ENCODE results near the gene RIMS3.

RIMS3 gene

DNA sequence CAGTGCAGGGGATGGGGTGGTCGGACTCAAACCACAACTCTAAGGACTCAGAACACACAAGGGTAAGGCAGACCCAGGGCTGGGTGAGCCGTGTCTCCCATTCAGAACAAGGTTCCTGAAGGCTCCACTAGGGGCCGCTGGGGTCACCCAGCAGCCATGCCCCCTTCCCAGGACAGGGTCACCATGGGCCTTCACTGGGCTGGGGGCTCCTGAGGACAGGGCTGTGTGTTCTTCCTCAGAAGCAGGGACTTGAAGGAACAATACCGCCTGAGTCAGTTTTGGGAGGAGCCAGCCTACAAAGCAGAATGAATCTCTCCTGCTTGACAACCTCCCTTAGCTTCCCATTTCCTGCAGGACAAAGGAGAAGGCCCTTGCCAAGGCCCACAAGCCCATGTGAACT lies 15.4 kb downstream of the RIMS3 start:
- TF ChIP-seq, protein P1, sequence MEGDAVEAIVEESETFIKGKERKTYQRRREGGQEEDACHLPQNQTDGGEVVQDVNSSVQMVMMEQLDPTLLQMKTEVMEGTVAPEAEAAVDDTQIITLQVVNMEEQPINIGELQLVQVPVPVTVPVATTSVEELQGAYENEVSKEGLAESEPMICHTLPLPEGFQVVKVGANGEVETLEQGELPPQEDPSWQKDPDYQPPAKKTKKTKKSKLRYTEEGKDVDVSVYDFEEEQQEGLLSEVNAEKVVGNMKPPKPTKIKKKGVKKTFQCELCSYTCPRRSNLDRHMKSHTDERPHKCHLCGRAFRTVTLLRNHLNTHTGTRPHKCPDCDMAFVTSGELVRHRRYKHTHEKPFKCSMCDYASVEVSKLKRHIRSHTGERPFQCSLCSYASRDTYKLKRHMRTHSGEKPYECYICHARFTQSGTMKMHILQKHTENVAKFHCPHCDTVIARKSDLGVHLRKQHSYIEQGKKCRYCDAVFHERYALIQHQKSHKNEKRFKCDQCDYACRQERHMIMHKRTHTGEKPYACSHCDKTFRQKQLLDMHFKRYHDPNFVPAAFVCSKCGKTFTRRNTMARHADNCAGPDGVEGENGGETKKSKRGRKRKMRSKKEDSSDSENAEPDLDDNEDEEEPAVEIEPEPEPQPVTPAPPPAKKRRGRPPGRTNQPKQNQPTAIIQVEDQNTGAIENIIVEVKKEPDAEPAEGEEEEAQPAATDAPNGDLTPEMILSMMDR (IDR thresholded peaks at IDR 0.05; ENCODE audit: poor library complexity, severe bottlenecking): peak; percentile 16
- Histone ChIP-seq H3K9me3 (ENCODE audit: severe bottlenecking) (no peaks in the 10 kb centered on the region), H3K27ac (ENCODE audit: poor library complexity, severe bottlenecking) (no peak overlapping the region), H3K27me3 (ENCODE audit: insufficient read depth, poor library complexity, severe bottlenecking) (no peaks in the 10 kb centered on the region), H3K4me3 (ENCODE audit: severe bottlenecking) (no peak overlapping the region), H3K4me1 (ENCODE audit: insufficient read depth, poor library complexity, severe bottlenecking) (no peaks in the 10 kb centered on the region), H3K36me3 (ENCODE audit: low read depth) (no peaks in the 10 kb centered on the region)
- ATAC-seq (ENCODE audit: low read depth) (peak; percentile 22; the same call in 1 of the 3 replicates), DNase-seq (ENCODE audit: low spot score) (no peak)

DNA sequence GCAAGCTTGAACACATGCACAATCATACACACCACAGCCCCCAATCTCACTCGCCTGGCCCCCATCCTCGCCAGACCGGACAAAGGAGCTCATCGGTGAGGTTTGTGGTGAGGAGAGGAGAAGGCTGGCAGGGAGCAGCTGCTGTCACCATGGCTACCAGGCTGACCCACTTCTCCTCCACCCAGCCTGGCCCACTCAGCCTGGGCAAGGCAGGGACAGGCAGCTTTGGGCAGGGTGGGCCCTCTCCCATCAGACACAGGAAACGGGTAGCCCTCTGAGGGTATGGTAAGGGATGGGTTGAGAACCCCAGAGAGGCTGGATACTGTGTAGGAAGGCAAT lies 15.9 kb downstream of the RIMS3 start:
- Histone ChIP-seq H3K27ac (ENCODE audit: poor library complexity, severe bottlenecking) (no peak overlapping the region), H3K4me3 (ENCODE audit: severe bottlenecking) (no peak overlapping the region), H3K36me3 (ENCODE audit: low read depth) (no peaks in the 10 kb centered on the region), H3K9me3 (ENCODE audit: severe bottlenecking) (no peaks in the 10 kb centered on the region), H3K4me1 (ENCODE audit: insufficient read depth, poor library complexity, severe bottlenecking) (no peaks in the 10 kb centered on the region), H3K27me3 (ENCODE audit: insufficient read depth, poor library complexity, severe bottlenecking) (no peaks in the 10 kb centered on the region)
- DNase-seq (ENCODE audit: low spot score) (no peak), ATAC-seq (ENCODE audit: low read depth) (no peak)
- TF ChIP-seq, protein P1 (IDR thresholded peaks at IDR 0.05; ENCODE audit: poor library complexity, severe bottlenecking): no peak

DNA sequence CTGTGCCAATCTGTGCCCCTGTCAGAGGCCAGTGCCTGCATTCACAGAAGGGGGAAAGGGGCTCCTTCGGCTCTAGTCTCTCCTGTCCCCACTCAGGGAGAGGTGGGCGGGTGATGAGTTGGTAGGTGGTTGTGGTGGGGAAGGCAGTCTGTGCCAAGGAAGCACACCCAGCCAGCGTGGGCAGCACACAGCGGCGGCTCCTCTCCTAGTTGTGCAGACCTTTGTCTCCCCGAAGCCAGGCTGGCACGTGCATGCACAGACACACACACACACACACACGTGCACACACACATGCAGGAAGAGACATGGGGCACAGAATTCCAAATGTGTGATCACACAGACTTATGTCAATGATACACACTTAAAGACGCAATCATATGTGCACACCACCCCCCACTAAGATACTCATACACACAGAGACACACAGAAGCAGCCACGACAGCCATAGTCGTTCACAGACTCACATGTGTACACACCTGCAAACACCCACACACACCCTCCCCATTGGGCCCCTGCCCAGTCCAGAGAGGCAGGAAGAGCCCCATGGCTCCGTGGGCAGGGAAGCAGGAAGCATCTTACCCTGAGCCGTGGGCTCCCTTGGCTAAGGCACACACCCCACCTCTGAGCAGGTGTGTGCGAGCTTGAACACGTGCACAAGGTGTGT lies 16.4 kb downstream of the RIMS3 start:
- no peak for DNase-seq (ENCODE audit: low spot score)
- no peak for ATAC-seq (ENCODE audit: low read depth)

DNA sequence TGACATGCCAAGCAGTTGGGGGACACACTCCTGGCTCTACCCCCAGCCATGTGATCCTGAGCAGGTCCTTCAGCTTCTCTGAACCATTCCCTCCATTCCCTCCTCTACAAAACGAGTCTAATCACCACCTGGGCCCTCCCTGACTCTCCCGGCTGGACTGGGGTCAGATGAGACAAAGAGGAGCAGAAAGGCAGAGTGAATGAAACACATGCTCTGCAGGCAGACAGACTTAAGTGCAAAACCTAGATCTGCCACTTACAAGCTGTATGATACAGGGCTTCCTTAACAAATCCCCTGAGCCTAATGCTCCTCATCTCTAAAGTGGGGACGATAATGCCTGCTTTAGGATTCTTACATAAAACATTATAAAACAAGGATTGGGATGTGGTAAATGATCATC lies 17.3 kb downstream of the RIMS3 start:
- Histone ChIP-seq H3K36me3 (ENCODE audit: low read depth) (no peaks in the 10 kb centered on the region), H3K4me3 (ENCODE audit: severe bottlenecking) (no peak overlapping the region), H3K4me1 (ENCODE audit: insufficient read depth, poor library complexity, severe bottlenecking) (no peaks in the 10 kb centered on the region), H3K27me3 (ENCODE audit: insufficient read depth, poor library complexity, severe bottlenecking) (no peaks in the 10 kb centered on the region), H3K27ac (ENCODE audit: poor library complexity, severe bottlenecking) (no peak overlapping the region), H3K9me3 (ENCODE audit: severe bottlenecking) (no peaks in the 10 kb centered on the region)
- TF ChIP-seq, protein P1 (IDR thresholded peaks at IDR 0.05; ENCODE audit: poor library complexity, severe bottlenecking): no peak
- ATAC-seq (ENCODE audit: low read depth): no peak
- no peak for DNase-seq (ENCODE audit: low spot score)

More for the DNA sequence above, 16.4 kb downstream of the RIMS3 start:
- Histone ChIP-seq H3K4me3 (ENCODE audit: severe bottlenecking) (no peak overlapping the region), H3K9me3 (ENCODE audit: severe bottlenecking) (no peaks in the 10 kb centered on the region), H3K4me1 (ENCODE audit: insufficient read depth, poor library complexity, severe bottlenecking) (no peaks in the 10 kb centered on the region), H3K36me3 (ENCODE audit: low read depth) (no peaks in the 10 kb centered on the region), H3K27ac (ENCODE audit: poor library complexity, severe bottlenecking) (no peak overlapping the region), H3K27me3 (ENCODE audit: insufficient read depth, poor library complexity, severe bottlenecking) (no peaks in the 10 kb centered on the region)
- TF ChIP-seq, protein P1 (IDR thresholded peaks at IDR 0.05; ENCODE audit: poor library complexity, severe bottlenecking): no peak

DNA sequence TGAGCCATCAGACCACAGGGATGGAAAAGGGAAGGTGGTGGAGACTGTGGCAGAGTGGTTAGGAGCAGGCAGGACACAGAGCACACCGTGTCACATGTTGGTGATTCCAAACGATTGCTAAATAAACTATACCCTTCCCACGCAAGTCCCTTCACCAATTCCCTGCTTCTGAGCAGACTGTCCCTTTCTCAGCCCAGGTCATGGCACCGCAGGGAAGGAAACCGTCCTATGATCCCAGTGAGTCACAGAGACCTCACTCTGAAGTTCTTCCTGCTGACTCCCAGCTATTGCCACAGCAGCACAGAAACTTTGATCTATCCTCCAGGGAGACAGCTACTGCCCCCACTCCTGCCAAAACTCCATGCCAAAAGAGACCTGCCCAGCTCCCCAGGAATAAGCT lies 19.2 kb downstream of the RIMS3 start:
- no peak for DNase-seq (ENCODE audit: low spot score)
- Histone ChIP-seq H3K27ac (ENCODE audit: poor library complexity, severe bottlenecking) (no peak overlapping the region), H3K36me3 (ENCODE audit: low read depth) (no peaks in the 10 kb centered on the region), H3K9me3 (ENCODE audit: severe bottlenecking) (no peaks in the 10 kb centered on the region), H3K4me3 (ENCODE audit: severe bottlenecking) (no peak overlapping the region), H3K27me3 (ENCODE audit: insufficient read depth, poor library complexity, severe bottlenecking) (no peaks in the 10 kb centered on the region), H3K4me1 (ENCODE audit: insufficient read depth, poor library complexity, severe bottlenecking) (no peaks in the 10 kb centered on the region)
- TF ChIP-seq, protein P1 (IDR thresholded peaks at IDR 0.05; ENCODE audit: poor library complexity, severe bottlenecking): no peak
- 0 out of 3 replicates have a peak, but pooled peaks have one; percentile 56 for ATAC-seq (ENCODE audit: low read depth)

Data from RWPE2 (cell line).